Activated T-cell treated with anti-CD3 and anti-CD28 coated beads for 48 hours (primary cell): Measurements from ENCODE around the gene L3MBTL2.
"Not testable (repeated sequence)": the region's sequence is repeated elsewhere in the genome, so short reads cannot be mapped to it uniquely, and the experiment has no call there.

Experiments used
- DNase-seq: peaks from one replicate; pipeline ENCODE4 v3.0.0-alpha.2; 2020; ENCODE audit warnings: low read depth

L3MBTL2 gene

GRCh38 chr22:41204992-41205900 lies at the start of gene L3MBTL2:
Gene L3MBTL2 (plus strand): TSS chr22:41205312. CDS start chr22:41205363, 51 bp downstream.
- peak; percentile 99 for DNase-seq

- DNase-seq: no peak
Observed at GRCh38 chr22:41157083-41157482, 48.0 kb upstream of the L3MBTL2 start.

DNA sequence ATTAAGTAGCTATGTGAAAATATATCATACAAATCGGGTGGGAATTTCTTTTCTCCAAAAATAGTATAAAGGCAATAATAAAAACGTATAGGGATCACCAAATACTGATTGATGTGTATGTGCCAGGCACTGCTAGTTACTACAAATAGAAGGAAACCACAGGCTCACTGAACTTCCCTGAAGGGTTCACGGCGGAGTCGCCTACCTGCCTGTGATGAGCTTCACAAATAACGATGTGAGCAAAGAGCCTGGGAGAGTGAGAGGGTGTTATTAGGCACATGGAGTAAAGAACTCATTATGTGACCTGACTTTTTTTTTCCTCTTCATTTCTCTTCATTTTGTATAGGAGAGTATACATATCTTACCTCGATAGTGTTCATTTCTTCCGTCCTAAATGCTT lies 36.0 kb upstream of the L3MBTL2 start:
- DNase-seq: no peak

- no peak for DNase-seq
Observed at GRCh38 chr22:41171996-41172395, 33.1 kb upstream of the L3MBTL2 start.

- DNase-seq: no peak
Observed at GRCh38 chr22:41175546-41175945, 29.6 kb upstream of the L3MBTL2 start.

GRCh38 chr22:41177040-41177621 lies 28.0 kb upstream of the L3MBTL2 start:
- no peak for DNase-seq

DNA sequence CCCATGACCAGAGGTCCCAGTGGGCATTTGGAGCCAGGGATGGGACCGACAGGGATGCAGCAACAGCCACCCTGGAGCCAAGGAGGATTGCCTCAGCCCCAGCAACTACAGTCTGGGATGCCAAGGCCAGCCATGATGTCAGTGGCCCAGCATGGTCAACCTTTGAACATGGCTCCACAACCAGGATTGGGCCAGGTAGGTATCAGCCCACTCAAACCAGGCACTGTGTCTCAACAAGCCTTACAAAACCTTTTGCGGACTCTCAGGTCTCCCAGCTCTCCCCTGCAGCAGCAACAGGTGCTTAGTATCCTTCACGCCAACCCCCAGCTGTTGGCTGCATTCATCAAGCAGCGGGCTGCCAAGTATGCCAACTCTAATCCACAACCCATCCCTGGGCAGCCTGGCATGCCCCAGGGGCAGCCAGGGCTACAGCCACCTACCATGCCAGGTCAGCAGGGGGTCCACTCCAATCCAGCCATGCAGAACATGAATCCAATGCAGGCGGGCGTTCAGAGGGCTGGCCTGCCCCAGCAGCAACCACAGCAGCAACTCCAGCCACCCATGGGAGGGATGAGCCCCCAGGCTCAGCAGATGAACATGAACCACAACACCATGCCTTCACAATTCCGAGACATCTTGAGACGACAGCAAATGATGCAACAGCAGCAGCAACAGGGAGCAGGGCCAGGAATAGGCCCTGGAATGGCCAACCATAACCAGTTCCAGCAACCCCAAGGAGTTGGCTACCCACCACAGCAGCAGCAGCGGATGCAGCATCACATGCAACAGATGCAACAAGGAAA lies 27.3 kb upstream of the L3MBTL2 start:
- no peak for DNase-seq

GRCh38 chr22:41178425-41178975 lies 26.6 kb upstream of the L3MBTL2 start:
- no peak for DNase-seq

GRCh38 chr22:41180362-41180761 lies 24.8 kb upstream of the L3MBTL2 start:
- DNase-seq: not testable (repeated sequence)

DNA sequence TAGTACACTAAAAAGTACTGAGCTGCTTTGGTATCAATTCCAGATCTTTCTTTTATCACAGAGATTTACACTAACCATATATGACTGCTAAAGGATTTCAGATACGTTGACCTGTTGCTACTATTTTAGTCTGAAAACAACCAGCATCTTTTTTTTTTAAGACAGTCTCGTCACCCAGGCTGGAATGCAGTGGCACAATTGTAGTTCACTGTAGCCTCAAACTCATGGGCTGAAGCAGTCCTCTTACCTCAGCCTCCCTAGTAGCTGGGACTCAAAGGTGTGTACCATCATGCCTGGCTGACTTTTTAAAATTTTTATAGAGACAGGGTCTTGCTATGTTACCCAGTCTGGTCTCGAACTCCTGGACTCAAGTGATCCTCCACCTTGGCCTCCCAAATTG lies 24.2 kb upstream of the L3MBTL2 start:
- DNase-seq: no peak

DNA sequence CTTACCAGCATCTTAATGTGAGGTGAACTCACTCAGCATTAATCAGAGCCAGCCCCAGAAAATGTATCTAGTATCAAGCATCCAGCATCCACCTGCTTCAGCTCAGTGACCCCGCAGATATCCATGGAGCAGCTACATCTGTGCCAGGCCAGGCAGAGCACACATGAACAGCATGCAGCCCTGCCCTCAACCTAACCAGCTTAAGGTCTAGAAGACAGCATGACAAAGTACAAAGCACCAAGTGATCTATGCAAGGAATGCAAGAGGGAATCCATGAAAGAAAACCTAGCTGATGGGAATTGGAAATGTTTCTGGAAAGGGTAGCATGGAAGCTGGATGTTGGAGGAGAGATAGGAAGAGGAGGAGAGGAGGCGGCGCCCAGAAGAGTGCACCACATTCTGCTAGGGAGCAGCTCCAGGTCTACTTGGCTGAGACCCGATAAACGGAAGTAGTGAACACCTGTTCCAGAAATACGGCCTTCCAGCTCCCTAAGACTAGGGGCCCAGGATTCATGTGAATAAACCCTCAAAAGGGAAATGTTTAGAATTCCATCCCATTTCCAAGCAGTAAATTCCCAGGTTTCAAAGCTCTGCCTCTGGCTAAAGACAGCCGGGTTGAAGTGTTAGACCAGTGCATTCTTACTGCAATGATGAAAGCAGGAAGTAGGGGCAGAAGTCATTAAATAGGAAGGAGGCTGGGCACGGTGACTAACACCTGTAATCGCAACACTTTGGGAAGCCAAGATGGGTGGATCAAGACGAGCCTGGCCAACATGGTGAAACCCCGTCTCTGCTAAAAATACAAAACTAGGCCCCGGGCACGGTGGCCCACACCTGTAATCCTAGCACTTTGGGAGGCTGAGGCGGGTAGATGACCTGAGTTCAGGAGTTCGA lies 23.5 kb upstream of the L3MBTL2 start:
- DNase-seq: no peak

GRCh38 chr22:41184679-41185078 lies 20.4 kb upstream of the L3MBTL2 start:
- no peak for DNase-seq

DNA sequence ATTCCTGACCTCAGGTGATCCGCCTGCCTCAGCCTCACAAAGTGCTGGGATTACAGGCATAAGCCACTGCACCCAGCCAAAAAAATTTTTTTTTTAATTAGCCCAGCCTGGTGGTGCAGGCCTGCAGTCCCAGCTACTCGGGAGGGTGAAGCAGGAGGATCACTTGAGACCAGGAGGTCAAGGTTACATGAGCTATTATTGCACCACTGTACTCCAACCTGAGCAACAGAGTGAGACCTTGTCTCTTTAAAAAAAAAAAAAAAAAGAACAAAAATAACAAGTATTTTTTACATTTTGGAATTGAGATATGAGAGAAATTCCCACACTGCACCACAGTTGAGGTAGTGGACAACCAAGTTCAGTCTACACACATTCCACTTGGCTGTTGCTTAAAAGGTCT lies 13.6 kb upstream of the L3MBTL2 start:
- DNase-seq: no peak

DNA sequence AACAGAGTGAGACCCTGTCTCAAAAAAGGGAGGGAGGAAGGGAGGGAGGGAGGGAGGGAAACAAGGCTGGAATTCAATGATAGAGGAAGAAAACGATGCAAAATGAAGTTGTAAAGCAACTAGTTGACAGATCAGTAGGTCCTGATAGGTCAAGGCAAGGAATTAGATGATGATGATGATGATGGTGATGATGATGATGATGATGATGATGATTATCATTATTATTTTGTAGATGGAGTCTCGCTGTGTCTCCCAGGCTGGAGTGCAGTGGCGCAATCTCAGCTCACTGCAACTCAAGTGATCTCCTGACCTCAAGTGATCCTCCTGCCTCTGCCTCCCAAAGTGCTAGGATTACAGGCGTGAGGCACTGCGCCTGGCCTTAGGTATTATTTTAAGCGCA lies 11.3 kb upstream of the L3MBTL2 start:
- DNase-seq: no peak

GRCh38 chr22:41197038-41197972 lies 7.8 kb upstream of the L3MBTL2 start:
- peak; percentile 81 for DNase-seq

- DNase-seq: peak; percentile 55
Observed at GRCh38 chr22:41198027-41198580, 7.0 kb upstream of the L3MBTL2 start.

DNA sequence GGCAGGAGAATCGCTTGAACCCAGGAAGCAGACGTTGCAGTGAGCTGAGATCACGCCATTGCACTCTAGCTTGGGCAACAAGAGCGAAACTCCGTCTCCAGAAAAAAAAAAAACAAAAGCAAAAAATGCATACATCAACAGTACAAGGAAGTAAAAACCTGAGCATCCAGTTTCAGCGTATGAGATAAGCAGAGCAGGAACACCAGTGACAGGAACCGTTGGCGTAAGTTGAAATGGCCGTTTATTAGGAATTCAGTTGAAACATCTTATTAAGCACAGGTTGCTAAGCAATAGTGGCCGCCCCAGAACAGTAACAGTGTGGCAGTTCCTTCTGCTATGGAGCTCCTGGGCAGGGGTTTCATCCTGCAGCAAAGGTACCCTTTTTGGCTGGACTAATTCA lies 4.0 kb upstream of the L3MBTL2 start:
- no peak for DNase-seq

DNA sequence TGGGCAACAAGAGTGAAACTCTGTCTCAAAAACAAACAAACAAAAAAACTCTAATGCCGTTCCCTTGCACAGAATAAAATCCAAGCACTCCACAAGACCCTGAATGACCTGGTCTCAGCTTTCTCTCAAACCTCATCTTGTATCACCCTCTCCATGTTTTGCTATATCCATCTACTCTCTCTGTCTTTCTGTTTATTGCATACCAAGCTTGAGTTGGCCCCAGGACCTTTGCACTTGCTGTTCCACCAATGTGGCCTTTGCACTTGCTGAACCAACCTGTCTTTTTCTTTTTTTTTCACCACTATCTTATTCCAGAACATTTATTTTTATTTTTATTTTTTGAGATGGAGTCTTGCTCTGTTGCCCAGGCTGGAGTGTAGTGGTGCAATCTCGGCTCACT lies 2.0 kb upstream of the L3MBTL2 start:
- no peak for DNase-seq

- DNase-seq: no peak
Observed at GRCh38 chr22:41204066-41204465, 1.0 kb upstream of the L3MBTL2 start.

DNA sequence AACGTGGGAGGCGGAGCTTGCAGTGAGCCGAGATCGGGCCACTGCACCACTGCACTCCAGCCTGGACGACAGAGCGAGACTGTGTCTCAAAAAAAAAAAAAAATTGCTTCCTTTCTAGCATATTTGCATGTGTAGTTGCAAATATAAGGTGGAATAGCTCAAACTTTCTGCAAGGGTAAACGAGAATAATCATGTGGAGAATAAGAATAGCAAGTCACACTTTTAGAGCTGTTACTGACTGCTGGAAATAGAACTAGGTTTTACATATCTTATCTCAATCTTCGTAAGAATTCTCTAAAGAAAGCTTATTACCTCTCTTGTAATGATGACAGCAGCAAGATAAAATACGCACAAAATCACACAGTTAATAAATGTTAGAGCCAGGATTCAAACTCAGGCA lies 1.6 kb downstream of the L3MBTL2 start:
- DNase-seq: no peak
